Kidney tubule cell (primary cell): ENCODE measurements around the gene HLA-DPB1.
A peak's percentile ranks its signal among the peaks of the same experiment; 100 is the strongest.
"Not testable (repeated sequence)": the region's sequence is repeated elsewhere in the genome, so short reads cannot be mapped to it uniquely, and the experiment has no call there.

ENCODE experiments used
- DNase-seq: peaks from one replicate; pipeline ENCODE4 v3.0.0-alpha.2; 2018; ENCODE audit warnings: low spot score

The HLA-DPB1 gene

GRCh38 chr6:33071569-33071968, 4.2 kb upstream of the HLA-DPB1 start:
- no peak for DNase-seq

DNA sequence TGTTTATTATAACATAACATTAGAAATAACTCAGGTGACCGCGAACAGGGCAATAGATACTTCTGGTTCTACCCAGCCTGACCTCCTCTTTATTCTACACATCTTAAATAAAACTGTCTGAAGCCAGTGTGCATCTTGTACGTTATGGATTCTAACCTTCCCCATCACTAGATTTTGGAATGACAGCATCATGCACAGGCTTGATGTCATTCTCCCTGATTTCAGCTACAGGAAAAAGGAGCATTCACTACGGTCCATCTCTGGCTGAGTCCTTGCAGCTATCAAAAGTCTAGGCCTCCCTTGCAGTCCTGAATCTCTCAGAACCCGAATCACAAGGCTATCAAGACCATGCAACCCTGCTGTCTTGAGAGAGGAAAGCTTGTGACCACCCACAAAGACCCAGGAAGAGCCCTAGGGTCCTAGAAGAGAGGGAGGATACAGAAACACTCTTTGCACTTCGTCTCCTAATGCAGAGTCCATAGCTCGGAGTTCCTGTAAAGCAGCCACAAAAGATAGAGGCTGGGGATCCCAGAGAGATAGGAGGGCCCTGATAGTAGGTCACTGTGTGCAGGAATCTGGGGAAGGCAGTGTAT, 3.2 kb upstream of the HLA-DPB1 start:
- DNase-seq: no peak

GRCh38 chr6:33073431-33073871, 2.3 kb upstream of the HLA-DPB1 start, which contains the start of gene HLA-DPA1:
Gene HLA-DPA1, minus strand, starts transcription at chr6:33073649.
- peak; percentile 34 for DNase-seq

GRCh38 chr6:33075208-33075567, 602 bp upstream of the HLA-DPB1 start:
- no peak for DNase-seq

DNA sequence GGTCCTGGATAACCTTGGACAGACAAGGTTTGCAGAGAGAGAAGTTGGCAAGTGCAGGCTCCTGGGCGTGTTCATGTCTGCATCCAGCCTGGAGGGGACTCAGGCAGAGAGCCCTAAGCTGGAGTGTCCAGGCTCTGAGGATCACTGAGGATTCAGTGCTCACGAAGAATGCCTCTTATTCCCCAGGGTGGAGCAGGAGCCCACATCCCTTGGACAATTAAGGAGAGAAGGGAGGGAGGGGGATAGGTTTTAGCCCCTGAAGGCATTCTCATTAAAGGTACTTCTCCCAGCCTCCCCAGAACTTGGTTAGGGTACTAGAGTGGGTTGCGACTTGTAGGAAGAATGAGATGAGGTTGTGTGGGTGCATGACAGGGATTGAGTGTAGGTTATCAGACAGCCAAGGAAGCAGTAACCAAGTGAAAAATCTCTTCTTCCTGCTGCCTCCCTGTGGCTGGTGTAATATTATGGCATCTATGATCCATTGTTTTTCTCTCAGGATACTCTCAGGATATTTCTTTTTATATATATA, 680 bp downstream of the HLA-DPB1 start:
- no peak for DNase-seq

DNA sequence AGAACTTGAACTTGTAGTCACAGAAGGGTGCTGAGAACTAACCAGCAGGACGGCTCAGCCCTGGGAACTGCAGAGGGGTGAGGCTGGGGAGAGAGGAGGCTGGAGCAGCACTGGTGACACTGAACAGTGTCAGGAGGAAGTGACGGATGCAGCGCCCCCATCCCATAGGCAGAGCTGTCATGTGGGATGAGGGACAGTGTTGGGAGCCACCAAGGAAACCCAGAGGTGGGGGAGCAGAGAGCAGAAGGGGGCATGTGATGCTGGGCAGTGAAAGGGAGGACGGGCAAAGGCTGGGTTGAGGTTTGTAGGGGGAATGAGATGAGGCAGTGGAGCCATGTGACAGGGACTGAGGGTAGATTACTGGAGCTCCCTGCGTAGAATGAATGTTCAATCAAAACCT, 2.1 kb downstream of the HLA-DPB1 start:
- DNase-seq: no peak

GRCh38 chr6:33078442-33078841, 2.7 kb downstream of the HLA-DPB1 start:
- DNase-seq: no peak

GRCh38 chr6:33078919-33079521, 3.2 kb downstream of the HLA-DPB1 start:
- no peak for DNase-seq

GRCh38 chr6:33079580-33079979, 3.8 kb downstream of the HLA-DPB1 start:
- no peak for DNase-seq

- DNase-seq: peak; percentile 70
These were observed 4.6 kb downstream of the HLA-DPB1 start for GRCh38 chr6:33080127-33081089.

- no peak for DNase-seq
These were observed 5.5 kb downstream of the HLA-DPB1 start for GRCh38 chr6:33081098-33081824.

DNA sequence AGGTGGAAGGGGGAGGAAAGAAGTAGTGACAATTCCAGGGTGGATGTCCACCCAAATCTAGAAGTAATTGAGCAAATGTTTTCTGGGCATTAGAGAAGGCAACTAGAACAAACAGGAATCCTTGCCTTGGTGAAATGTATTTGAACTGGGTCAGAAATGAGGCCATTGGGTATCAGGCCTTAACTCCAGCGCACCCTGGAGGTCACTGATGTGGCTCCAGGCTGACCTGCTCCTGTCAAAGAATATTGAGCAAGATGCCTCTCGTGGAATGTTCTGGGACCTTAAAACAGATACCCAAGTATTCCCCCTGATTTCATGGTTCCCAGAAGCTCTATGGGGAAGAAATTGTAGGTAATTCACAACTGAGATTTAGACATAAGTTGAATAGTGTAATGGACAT, 6.9 kb downstream of the HLA-DPB1 start:
- DNase-seq: peak; percentile 55

DNA sequence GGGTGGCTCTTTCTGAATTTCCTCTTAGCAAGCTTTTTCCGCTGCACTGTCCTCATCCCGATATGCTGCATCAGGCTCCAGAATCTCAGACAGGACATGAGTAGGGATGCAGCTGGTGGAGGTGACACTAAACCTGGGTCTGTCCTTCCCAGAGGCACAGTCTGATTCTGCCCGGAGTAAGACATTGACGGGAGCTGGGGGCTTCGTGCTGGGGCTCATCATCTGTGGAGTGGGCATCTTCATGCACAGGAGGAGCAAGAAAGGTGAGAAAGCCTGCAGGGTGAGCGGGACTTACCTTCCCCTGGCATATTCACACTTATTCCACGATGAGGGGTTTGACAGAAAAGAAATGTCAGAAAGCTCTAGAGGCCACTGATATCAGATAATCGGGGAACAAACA, 9.8 kb downstream of the HLA-DPB1 start:
- no peak for DNase-seq

- DNase-seq: peak; percentile 3
These were observed 12.6 kb downstream of the HLA-DPB1 start for GRCh38 chr6:33088258-33088930.

GRCh38 chr6:33088931-33089620, 13.3 kb downstream of the HLA-DPB1 start:
- no peak for DNase-seq

DNA sequence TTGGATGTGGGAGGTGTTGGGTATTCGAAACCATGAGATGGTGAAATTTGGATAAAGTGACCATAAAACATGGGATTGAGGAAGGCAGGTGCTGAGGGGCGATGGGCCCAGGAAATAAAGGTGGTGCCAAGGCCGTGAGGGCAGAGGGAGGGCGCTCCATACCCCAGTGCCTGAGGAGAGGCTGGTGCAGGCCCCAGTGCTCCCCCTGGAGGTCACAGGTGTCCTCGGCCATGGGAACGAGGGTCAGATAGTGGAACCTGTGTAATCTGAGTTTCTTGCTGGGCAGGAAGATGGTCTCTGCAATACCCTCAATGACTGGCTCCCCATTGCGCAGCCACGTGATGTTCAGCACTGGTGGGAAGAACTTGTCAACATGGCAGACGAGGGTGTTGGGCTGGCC, 16.2 kb downstream of the HLA-DPB1 start:
- no peak for DNase-seq

DNA sequence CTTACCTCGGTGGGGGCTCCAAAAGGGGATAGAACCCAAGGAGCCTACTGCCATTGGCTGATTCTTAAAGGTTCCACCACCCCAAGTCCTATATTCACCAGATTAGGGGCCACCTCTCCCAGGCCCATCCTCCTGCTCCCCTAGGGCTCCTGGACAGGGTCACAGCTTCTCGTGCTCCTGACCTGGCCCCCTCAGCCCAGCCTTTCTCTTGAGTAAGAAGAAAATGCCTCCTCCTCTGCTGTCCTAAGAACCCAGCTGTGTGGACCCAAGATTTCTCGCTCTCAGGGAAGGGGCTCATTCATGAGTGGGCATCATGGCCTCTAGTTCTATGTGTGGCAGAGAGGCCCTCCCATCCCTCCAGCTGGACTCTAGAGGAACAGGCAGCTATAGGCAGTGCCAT, 16.6 kb downstream of the HLA-DPB1 start:
- DNase-seq: no peak

GRCh38 chr6:33093855-33094254, 18.1 kb downstream of the HLA-DPB1 start:
- DNase-seq: no peak

DNA sequence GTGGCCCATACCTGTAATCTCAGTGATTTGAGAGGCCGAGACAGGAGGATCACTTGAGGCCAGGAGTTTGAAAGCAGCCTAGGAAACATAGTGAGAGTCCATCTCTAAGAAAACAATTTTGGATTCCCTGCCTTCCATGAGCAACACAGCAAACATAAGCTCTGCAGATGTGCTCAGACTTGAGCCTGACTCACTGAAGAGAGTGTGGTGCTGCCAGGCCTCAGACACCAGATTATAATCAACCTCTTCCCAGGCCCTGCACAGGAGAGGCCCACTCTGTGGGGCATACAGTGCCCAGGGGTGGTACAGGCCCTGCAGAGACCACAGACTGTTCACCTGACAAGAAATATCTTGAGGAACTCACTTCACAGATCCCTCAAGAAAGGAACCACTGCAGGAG, 19.9 kb downstream of the HLA-DPB1 start:
- DNase-seq: no peak

GRCh38 chr6:33101121-33101737, 25.4 kb downstream of the HLA-DPB1 start:
- DNase-seq: not testable (repeated sequence)
